Prostate gland (tissue), 2 donors: Measurements from ENCODE around the gene MASP1. TPM values are rescaled to one million over a fixed set of nuclear protein-coding genes. Genes with fewer than 3 reads are reported as not detected.

Source experiments
- DNase-seq: peaks from one replicate; pipeline ENCODE4 v3.0.0-alpha.2; 2019; ENCODE audit warnings: low spot score
- H3K27ac ChIP-seq, 2 donors: fragments of 200-600 bp; sonication (generic); 2 replicates each; pipeline ENCODE4 v1.5.1; 2017 to 2019
- H3K27me3 ChIP-seq: fragments of 200-600 bp; sonication (generic); replicated peaks from 2 replicates; pipeline ENCODE4 v1.5.1; 2019; ENCODE audit not compliant: insufficient read depth
- H3K36me3 ChIP-seq, 2 donors: fragments of 200-600 bp; sonication (generic); 1 replicate in 1 of 2; 2 replicates in 1 of 2; pipeline versions ENCODE4 v1.5.1 to v1.8.1; 2017 to 2019
- H3K4me1 ChIP-seq: fragments of 200-600 bp; sonication (generic); replicated peaks from 2 replicates; pipeline ENCODE4 v1.5.1; 2019
- H3K4me3 ChIP-seq, 2 donors: fragments of 200-600 bp; sonication (generic); 2 replicates each; pipeline ENCODE4 v1.5.1; 2017 to 2019
- H3K9me3 ChIP-seq: fragments of 200-600 bp; sonication (generic); 2 replicates; pipeline ENCODE4 v1.5.1; 2017
- CTCF ChIP-seq, 4 experiments: fragments of 200-600 bp in 2 of 4; fragments of 450-650 bp in 2 of 4; sonication (generic) in 2 of 4; IDR thresholded peaks; 1 replicate in 3 of 4; 2 replicates in 1 of 4; pipeline ENCODE4 v1.5.1; 2016 to 2019; ENCODE audit warnings: antibody characterized with exemption in 4 of 4, mild to moderate bottlenecking in 2 of 4, moderate library complexity in 2 of 4
- POLR2A ChIP-seq: fragments of 450-650 bp; IDR thresholded peaks from one replicate; pipeline ENCODE4 v1.6.1; 2016; ENCODE audit warnings: antibody characterized with exemption, mild to moderate bottlenecking
- POLR2AphosphoS5 ChIP-seq: sonication (generic); formaldehyde crosslinking; IDR thresholded peaks from one replicate; pipeline ENCODE4 v1.6.1; 2017; ENCODE audit warnings: antibody characterized with exemption
- WGBS: methylation state at CpG from one replicate; pipeline ENCODE4 v1.1.5; 2018; 5-methylcytosine and 5-hydroxymethylcytosine counted together
- intact Hi-C: fragments of 100-400 bp; cut with DNase I; formaldehyde crosslinking; loops from one replicate; pipeline ENCODE4 v1.14.2; 2022
- total RNA-seq, 2 donors: library from RNA; depleted of rRNA; stranded (reverse); fragments of >200 nt; gene quantifications; one replicate each; pipeline ENCODE4 v1.1.0, GENCODE V29; 2016

Gene MASP1
- total RNA-seq, 2 donors from 2014 or later = 22.1 to 27.3 TPM

- TF ChIP-seq POLR2A (no peak), CTCF (IDR thresholded peaks at IDR 0.05) (no peak), POLR2AphosphoS5 (peak; percentile 14)
- no peaks in the 10 kb centered on the region for H3K36me3 ChIP-seq
- H3K27me3 ChIP-seq = no peaks in the 10 kb centered on the region
- H3K9me3 ChIP-seq = no peaks in the 10 kb centered on the region
- no peak overlapping the region for H3K4me3 ChIP-seq
- peak overlapping the region; percentile 25 to 33 for H3K27ac ChIP-seq
- H3K4me1 ChIP-seq = no peaks in the 10 kb centered on the region
- no peak for DNase-seq
- intact Hi-C loops = no loop called here
- 59% methylated on average over 2 of the region's 2 CpGs for WGBS
Observed at GRCh38 chr3:187310954-187311470, 19.5 kb upstream of the MASP1 start.

- no peaks in the 10 kb centered on the region for H3K9me3 ChIP-seq
- TF ChIP-seq CTCF (IDR thresholded peaks at IDR 0.05) (no peak), POLR2AphosphoS5 (no peak), POLR2A (no peak)
- no peak overlapping the region for H3K4me3 ChIP-seq
- H3K4me1 ChIP-seq = no peaks in the 10 kb centered on the region
- no peaks in the 10 kb centered on the region for H3K27me3 ChIP-seq
- intact Hi-C loops = no loop called here
- no peaks in the 10 kb centered on the region for H3K36me3 ChIP-seq
- no peak for DNase-seq
- H3K27ac ChIP-seq = no peak overlapping the region
Observed at GRCh38 chr3:187310226-187310625, 18.7 kb upstream of the MASP1 start.

- H3K27me3 ChIP-seq = no peaks in the 10 kb centered on the region
- intact Hi-C loops = no loop called here
- 41% methylated on average over 7 of the region's 7 CpGs for WGBS
Observed at GRCh38 chr3:187305881-187306280, 14.3 kb upstream of the MASP1 start.

GRCh38 chr3:187299611-187300010 lies 8.1 kb upstream of the MASP1 start:
- Histone ChIP-seq H3K27me3 (no peaks in the 10 kb centered on the region), H3K4me1 (no peaks in the 10 kb centered on the region), H3K36me3 (no peaks in the 10 kb centered on the region), H3K4me3 (no peak overlapping the region), H3K9me3 (no peaks in the 10 kb centered on the region), H3K27ac (no peak overlapping the region)
- TF ChIP-seq POLR2AphosphoS5 (no peak), POLR2A (no peak), CTCF (IDR thresholded peaks at IDR 0.05) (no peak)
- intact Hi-C loops = loop anchor here (10.0 kb wide), 1 partner anchor 85 kb away; no protein-coding TSS in a partner anchor
- DNase-seq = no peak
- 93% methylated on average over 4 of the region's 4 CpGs for WGBS

More at GRCh38 chr3:187305881-187306280, 14.3 kb upstream of the MASP1 start:
- DNase-seq = no peak
- no peak for TF ChIP-seq POLR2AphosphoS5
- no peak for TF ChIP-seq POLR2A
- TF ChIP-seq CTCF (IDR thresholded peaks at IDR 0.05) = no peak
- H3K9me3 ChIP-seq = no peaks in the 10 kb centered on the region
- H3K36me3 ChIP-seq = no peaks in the 10 kb centered on the region
- H3K4me1 ChIP-seq = no peaks in the 10 kb centered on the region
- no peak overlapping the region for H3K27ac ChIP-seq
- no peak overlapping the region for H3K4me3 ChIP-seq

- Histone ChIP-seq H3K36me3 (no peaks in the 10 kb centered on the region), H3K27me3 (no peaks in the 10 kb centered on the region), H3K27ac (no peak overlapping the region), H3K4me3 (no peak overlapping the region), H3K4me1 (no peaks in the 10 kb centered on the region), H3K9me3 (no peaks in the 10 kb centered on the region)
- intact Hi-C loops = loop anchor here (10.0 kb wide), 1 partner anchor 82 kb away; no protein-coding TSS in a partner anchor
- no peak for DNase-seq
- 92% methylated on average over 2 of the region's 2 CpGs for WGBS
- TF ChIP-seq POLR2A = no peak
- TF ChIP-seq CTCF (IDR thresholded peaks at IDR 0.05) = no peak
- TF ChIP-seq POLR2AphosphoS5 = no peak
Observed at GRCh38 chr3:187296911-187297310, 5.4 kb upstream of the MASP1 start.
